Measurements from ENCODE around the gene RAD51B. TPM values are rescaled to one million over a fixed set of nuclear protein-coding genes. Genes with fewer than 3 reads are reported as not detected.
A peak's percentile ranks its signal among the peaks of the same experiment; 100 is the strongest.

RAD51B gene
- total and polyA plus RNA-seq, 2 of the 13 experiments (the other 11 are each of a cell fraction or from before 2014, with no cell fraction given) = 7.0 to 9.5 TPM

DNA sequence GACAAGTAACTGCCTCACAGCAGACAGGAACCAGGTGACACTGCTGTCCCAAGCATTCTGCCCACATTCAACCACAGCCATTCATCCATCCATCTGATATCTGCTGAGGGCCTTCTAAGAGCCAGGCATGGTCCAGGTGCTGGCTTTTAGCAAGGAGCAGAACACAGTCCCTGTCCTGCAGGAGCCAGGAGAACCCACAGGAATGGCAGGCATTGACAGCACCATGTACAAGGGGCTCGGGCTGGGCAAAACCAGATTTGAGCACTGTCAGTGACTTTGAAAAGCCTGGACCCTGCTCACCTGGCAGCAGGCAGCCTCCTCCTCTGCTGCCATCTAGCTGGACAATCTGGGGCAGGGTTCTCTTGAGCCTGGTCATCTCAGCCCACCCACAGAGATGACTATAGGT, 836.3 kb downstream of the RAD51B start (continued):
- TF ChIP-seq ARID4A (CRISPR knock-in tag; IDR thresholded peaks at IDR 0.05; ENCODE audit: borderline replicate concordance) (no peak), SOX6 (IDR thresholded peaks at IDR 0.05) (no peak), SOX6 (CRISPR knock-in tag; IDR thresholded peaks at IDR 0.05) (0 out of 2 replicates have a peak, but pooled peaks have one; percentile 22), PHF21A (CRISPR knock-in tag; IDR thresholded peaks at IDR 0.05) (0 out of 2 replicates have a peak, but pooled peaks have one; percentile 28), RAD21 (CRISPR knock-in tag; IDR thresholded peaks at IDR 0.05) (peak; percentile 74), STAG1 (CRISPR knock-in tag; IDR thresholded peaks at IDR 0.05) (peak; percentile 81), SALL1 (CRISPR knock-in tag; IDR thresholded peaks at IDR 0.05) (peak; percentile 21; the same call in 1 of the 2 replicates), ZNF773 (CRISPR knock-in tag; IDR thresholded peaks at IDR 0.05; ENCODE audit: borderline replicate concordance) (no peak), ZNF780A (CRISPR knock-in tag; IDR thresholded peaks at IDR 0.05) (no peak), ZFX (CRISPR knock-in tag; IDR thresholded peaks at IDR 0.05; ENCODE audit: low read depth) (peak; percentile 28; the same call in 1 of the 2 replicates), MAFG (CRISPR knock-in tag; IDR thresholded peaks at IDR 0.05) (no peak), CTCF (CRISPR knock-in tag; IDR thresholded peaks at IDR 0.05) (peak; percentile 78)
- TF ChIP-seq, protein P1, sequence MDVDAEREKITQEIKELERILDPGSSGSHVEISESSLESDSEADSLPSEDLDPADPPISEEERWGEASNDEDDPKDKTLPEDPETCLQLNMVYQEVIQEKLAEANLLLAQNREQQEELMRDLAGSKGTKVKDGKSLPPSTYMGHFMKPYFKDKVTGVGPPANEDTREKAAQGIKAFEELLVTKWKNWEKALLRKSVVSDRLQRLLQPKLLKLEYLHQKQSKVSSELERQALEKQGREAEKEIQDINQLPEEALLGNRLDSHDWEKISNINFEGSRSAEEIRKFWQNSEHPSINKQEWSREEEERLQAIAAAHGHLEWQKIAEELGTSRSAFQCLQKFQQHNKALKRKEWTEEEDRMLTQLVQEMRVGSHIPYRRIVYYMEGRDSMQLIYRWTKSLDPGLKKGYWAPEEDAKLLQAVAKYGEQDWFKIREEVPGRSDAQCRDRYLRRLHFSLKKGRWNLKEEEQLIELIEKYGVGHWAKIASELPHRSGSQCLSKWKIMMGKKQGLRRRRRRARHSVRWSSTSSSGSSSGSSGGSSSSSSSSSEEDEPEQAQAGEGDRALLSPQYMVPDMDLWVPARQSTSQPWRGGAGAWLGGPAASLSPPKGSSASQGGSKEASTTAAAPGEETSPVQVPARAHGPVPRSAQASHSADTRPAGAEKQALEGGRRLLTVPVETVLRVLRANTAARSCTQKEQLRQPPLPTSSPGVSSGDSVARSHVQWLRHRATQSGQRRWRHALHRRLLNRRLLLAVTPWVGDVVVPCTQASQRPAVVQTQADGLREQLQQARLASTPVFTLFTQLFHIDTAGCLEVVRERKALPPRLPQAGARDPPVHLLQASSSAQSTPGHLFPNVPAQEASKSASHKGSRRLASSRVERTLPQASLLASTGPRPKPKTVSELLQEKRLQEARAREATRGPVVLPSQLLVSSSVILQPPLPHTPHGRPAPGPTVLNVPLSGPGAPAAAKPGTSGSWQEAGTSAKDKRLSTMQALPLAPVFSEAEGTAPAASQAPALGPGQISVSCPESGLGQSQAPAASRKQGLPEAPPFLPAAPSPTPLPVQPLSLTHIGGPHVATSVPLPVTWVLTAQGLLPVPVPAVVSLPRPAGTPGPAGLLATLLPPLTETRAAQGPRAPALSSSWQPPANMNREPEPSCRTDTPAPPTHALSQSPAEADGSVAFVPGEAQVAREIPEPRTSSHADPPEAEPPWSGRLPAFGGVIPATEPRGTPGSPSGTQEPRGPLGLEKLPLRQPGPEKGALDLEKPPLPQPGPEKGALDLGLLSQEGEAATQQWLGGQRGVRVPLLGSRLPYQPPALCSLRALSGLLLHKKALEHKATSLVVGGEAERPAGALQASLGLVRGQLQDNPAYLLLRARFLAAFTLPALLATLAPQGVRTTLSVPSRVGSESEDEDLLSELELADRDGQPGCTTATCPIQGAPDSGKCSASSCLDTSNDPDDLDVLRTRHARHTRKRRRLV (CRISPR knock-in tag; IDR thresholded peaks at IDR 0.05) = no peak
- TF ChIP-seq, protein P2, sequence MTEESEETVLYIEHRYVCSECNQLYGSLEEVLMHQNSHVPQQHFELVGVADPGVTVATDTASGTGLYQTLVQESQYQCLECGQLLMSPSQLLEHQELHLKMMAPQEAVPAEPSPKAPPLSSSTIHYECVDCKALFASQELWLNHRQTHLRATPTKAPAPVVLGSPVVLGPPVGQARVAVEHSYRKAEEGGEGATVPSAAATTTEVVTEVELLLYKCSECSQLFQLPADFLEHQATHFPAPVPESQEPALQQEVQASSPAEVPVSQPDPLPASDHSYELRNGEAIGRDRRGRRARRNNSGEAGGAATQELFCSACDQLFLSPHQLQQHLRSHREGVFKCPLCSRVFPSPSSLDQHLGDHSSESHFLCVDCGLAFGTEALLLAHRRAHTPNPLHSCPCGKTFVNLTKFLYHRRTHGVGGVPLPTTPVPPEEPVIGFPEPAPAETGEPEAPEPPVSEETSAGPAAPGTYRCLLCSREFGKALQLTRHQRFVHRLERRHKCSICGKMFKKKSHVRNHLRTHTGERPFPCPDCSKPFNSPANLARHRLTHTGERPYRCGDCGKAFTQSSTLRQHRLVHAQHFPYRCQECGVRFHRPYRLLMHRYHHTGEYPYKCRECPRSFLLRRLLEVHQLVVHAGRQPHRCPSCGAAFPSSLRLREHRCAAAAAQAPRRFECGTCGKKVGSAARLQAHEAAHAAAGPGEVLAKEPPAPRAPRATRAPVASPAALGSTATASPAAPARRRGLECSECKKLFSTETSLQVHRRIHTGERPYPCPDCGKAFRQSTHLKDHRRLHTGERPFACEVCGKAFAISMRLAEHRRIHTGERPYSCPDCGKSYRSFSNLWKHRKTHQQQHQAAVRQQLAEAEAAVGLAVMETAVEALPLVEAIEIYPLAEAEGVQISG (CRISPR knock-in tag; IDR thresholded peaks at IDR 0.05) = 0 out of 2 replicates have a peak, but pooled peaks have one; percentile 21
- TF ChIP-seq, protein P3, sequence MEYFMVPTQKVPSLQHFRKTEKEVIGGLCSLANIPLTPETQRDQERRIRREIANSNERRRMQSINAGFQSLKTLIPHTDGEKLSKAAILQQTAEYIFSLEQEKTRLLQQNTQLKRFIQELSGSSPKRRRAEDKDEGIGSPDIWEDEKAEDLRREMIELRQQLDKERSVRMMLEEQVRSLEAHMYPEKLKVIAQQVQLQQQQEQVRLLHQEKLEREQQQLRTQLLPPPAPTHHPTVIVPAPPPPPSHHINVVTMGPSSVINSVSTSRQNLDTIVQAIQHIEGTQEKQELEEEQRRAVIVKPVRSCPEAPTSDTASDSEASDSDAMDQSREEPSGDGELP (IDR thresholded peaks at IDR 0.05; ENCODE audit: borderline replicate concordance, low read depth) = peak; percentile 15; the same call in 1 of the 2 replicates

All from HepG2 (cell line).